SK-N-SH (cell line): ENCODE data around the gene RGMA. TPM values are rescaled to one million over a fixed set of nuclear protein-coding genes. Genes with fewer than 3 reads are reported as not detected.
A peak's percentile ranks its signal among the peaks of the same experiment; 100 is the strongest.

Experiments used
- CTCF ChIA-PET: fragments of 300-600, 350-600 bp; formaldehyde crosslinking; extraction: SDS; loops from one replicate; lab custom pipeline; 2021; lab: Yijun Ruan, JAX
- POLR2A ChIA-PET: fragments of 350-600 bp; sonication (Branson Sonifier 250); formaldehyde crosslinking; extraction: SDS; loops from one replicate; lab custom pipeline; 2020; ENCODE audit warnings: antibody characterized with exemption, inconsistent platforms; lab: Yijun Ruan, JAX
- DNase-seq: peaks from one replicate; pipeline ENCODE4 v3.0.0; 2012
- H2AFZ ChIP-seq: fragments of 200-600 bp; sonication (generic); 2 replicates; pipeline ENCODE4 v1.8.1; 2016; ENCODE audit warnings: antibody characterized with exemption, mild to moderate bottlenecking, low read depth
- H3F3A ChIP-seq: fragments of 200-600 bp; sonication (generic); replicated peaks from 2 replicates; pipeline ENCODE3; 2016; ENCODE audit warnings: antibody characterized with exemption, mild to moderate bottlenecking; ENCODE audit not compliant: insufficient read depth
- H3K27ac ChIP-seq, 2 experiments: fragments of 200-500 bp in 1 of 2; fragments of 200-600 bp in 1 of 2; sonication (Bioruptor generic) in 1 of 2; sonication (generic), shearing (Covaris generic) in 1 of 2; 2 replicates each; pipeline versions ENCODE4 v1.5.1 to v1.6.1; 2014 to 2016; ENCODE audit warnings: low read depth in 2 of 2, inconsistent platforms in 1 of 2, low read length in 1 of 2, mild to moderate bottlenecking in 1 of 2, mixed read lengths in 1 of 2
- H3K27me3 ChIP-seq: fragments of 200-600 bp; sonication (generic), shearing (Covaris generic); 2 replicates; pipeline ENCODE4 v1.6.1; 2016; ENCODE audit warnings: mixed run types; ENCODE audit not compliant: insufficient read depth
- H3K36me3 ChIP-seq, 2 experiments: fragments of 200-500 bp in 1 of 2; fragments of 200-600 bp in 1 of 2; sonication (Bioruptor generic) in 1 of 2; sonication (generic) in 1 of 2; replicated peaks in 1 of 2; 2 replicates each; pipeline versions ENCODE3 to v1.5.1; 2014 to 2016; ENCODE audit warnings: low read length in 1 of 2, mild to moderate bottlenecking in 1 of 2; ENCODE audit not compliant: insufficient read depth in 2 of 2, control insufficient read depth in 1 of 2
- H3K4me1 ChIP-seq, 2 experiments: fragments of 200-500 bp in 1 of 2; fragments of 200-600 bp in 1 of 2; sonication (Bioruptor generic) in 1 of 2; sonication (generic), shearing (Covaris generic) in 1 of 2; 2 replicates each; pipeline versions ENCODE4 v1.5.1 to v1.6.1; 2014 to 2016; ENCODE audit warnings: low read depth in 1 of 2, low read length in 1 of 2, mixed run types in 1 of 2; ENCODE audit not compliant: insufficient read depth in 2 of 2, control insufficient read depth in 1 of 2
- H3K4me2 ChIP-seq: fragments of 200-600 bp; sonication (generic), shearing (Covaris generic); 2 replicates; pipeline ENCODE4 v1.6.1; 2017; ENCODE audit warnings: mixed run types
- H3K4me3 ChIP-seq, 2 experiments: fragments of 200-500 bp in 1 of 2; fragments of 200-600 bp in 1 of 2; sonication (Bioruptor generic) in 1 of 2; sonication (generic), shearing (Covaris generic) in 1 of 2; 2 replicates each; pipeline versions ENCODE4 v1.5.1 to v1.8.1; 2014 to 2016; ENCODE audit warnings: low read depth in 2 of 2, inconsistent platforms in 1 of 2, low read length in 1 of 2, mild to moderate bottlenecking in 1 of 2, mixed read lengths in 1 of 2, moderate library complexity in 1 of 2
- H3K79me2 ChIP-seq: fragments of 200-600 bp; sonication (generic); 2 replicates; pipeline ENCODE4 v1.8.1; 2017; ENCODE audit warnings: mild to moderate bottlenecking; ENCODE audit not compliant: insufficient read depth
- H3K9ac ChIP-seq: fragments of 200-600 bp; sonication (generic); 2 replicates; pipeline ENCODE4 v1.6.1; 2017; ENCODE audit warnings: mixed run types
- H3K9me2 ChIP-seq: fragments of 200-600 bp; sonication (generic); 2 replicates; pipeline ENCODE4 v1.6.1; 2017; ENCODE audit warnings: mixed run types
- H3K9me3 ChIP-seq: fragments of 200-600 bp; sonication (generic); 2 replicates; pipeline ENCODE4 v1.6.1; 2017; ENCODE audit warnings: mixed run types, mild to moderate bottlenecking, moderate library complexity
- H4K20me1 ChIP-seq: fragments of 200-600 bp; sonication (generic); 2 replicates; pipeline ENCODE4 v1.6.1; 2017; ENCODE audit warnings: mild to moderate bottlenecking, mixed run types; ENCODE audit not compliant: insufficient read depth
- CHD2 ChIP-seq: fragments of 150-350 bp; IDR thresholded peaks from 2 replicates; pipeline ENCODE4 v1.6.1; 2018; ENCODE audit warnings: low read length; ENCODE audit not compliant: partially characterized antibody
- ELF1 ChIP-seq: IDR thresholded peaks from 2 replicates; pipeline ENCODE4 v1.4.0; 2012
- EP300 ChIP-seq, 2 experiments: IDR thresholded peaks; 2 replicates each; pipeline versions ENCODE4 v1.4.0 to v1.6.1; 2012; ENCODE audit warnings: borderline replicate concordance in 1 of 2, low read depth in 1 of 2, low read length in 1 of 2
- FOSL2 ChIP-seq: IDR thresholded peaks from 2 replicates; pipeline ENCODE4 v1.4.0; 2012; ENCODE audit warnings: low read depth, mild to moderate bottlenecking, moderate library complexity, borderline replicate concordance
- FOXM1 ChIP-seq: IDR thresholded peaks from 2 replicates; pipeline ENCODE4 v1.4.0; 2012; ENCODE audit warnings: low read depth, mild to moderate bottlenecking
- GABPA ChIP-seq: IDR thresholded peaks from 2 replicates; pipeline ENCODE4 v1.4.0; 2012; ENCODE audit warnings: low read depth, mild to moderate bottlenecking
- MXI1 ChIP-seq: IDR thresholded peaks from 2 replicates; pipeline ENCODE4 v1.6.1; 2012; ENCODE audit warnings: mild to moderate bottlenecking, low read depth, low read length, improper control_type of control experiment
- NFIC ChIP-seq: IDR thresholded peaks from 2 replicates; pipeline ENCODE4 v1.4.0; 2012; ENCODE audit warnings: borderline replicate concordance
- NRF1 ChIP-seq: IDR thresholded peaks from 2 replicates; pipeline ENCODE4 v1.6.1; 2012; ENCODE audit warnings: low read depth, mild to moderate bottlenecking, low read length
- RAD21 ChIP-seq: IDR thresholded peaks from 2 replicates; pipeline ENCODE4 v1.6.1; 2012; ENCODE audit warnings: mild to moderate bottlenecking, low read length
- RCOR1 ChIP-seq: fragments of 150-350 bp; IDR thresholded peaks from 2 replicates; pipeline ENCODE4 v1.6.1; 2017; ENCODE audit warnings: antibody characterized with exemption, low read length
- RFX5 ChIP-seq: IDR thresholded peaks from 2 replicates; pipeline ENCODE4 v1.6.1; 2012; ENCODE audit warnings: mild to moderate bottlenecking, improper control_type of control experiment, low read length
- SIN3A ChIP-seq: IDR thresholded peaks from 2 replicates; pipeline ENCODE4 v1.6.1; 2012; ENCODE audit warnings: low read depth, mild to moderate bottlenecking, low read length, moderate library complexity, borderline replicate concordance
- SMC3 ChIP-seq: IDR thresholded peaks from 2 replicates; pipeline ENCODE4 v1.6.1; 2012; ENCODE audit warnings: low read depth, low read length, improper control_type of control experiment
- USF1 ChIP-seq: IDR thresholded peaks from 2 replicates; pipeline ENCODE4 v1.4.0; 2012; ENCODE audit warnings: low read depth, borderline replicate concordance
- YY1 ChIP-seq: IDR thresholded peaks from 2 replicates; pipeline ENCODE4 v1.4.0; 2012; ENCODE audit warnings: low read depth, mild to moderate bottlenecking
- WGBS: methylation state at CpG from one replicate; pipeline ENCODE4 v1.1.6; 2017; ENCODE audit warnings: low lambda C conversion rate; 5-methylcytosine and 5-hydroxymethylcytosine counted together
- polyA plus RNA-seq, 3 experiments: library from polyadenylated mRNA; depleted of rRNA; stranded (reverse); fragments of >200 nt; gene quantifications; 2 replicates each; pipeline ENCODE4 v1.2.3, GENCODE V29; 2012
- TF ChIP-seq, protein P1 (sequence below): IDR thresholded peaks from 2 replicates; pipeline ENCODE4 v1.4.0; 2012; ENCODE audit warnings: low read depth, borderline replicate concordance
- TF ChIP-seq, protein P2 (sequence below): fragments of 200-600 bp; sonication (generic); IDR thresholded peaks from 2 replicates; pipeline ENCODE4 v1.6.1; 2017; ENCODE audit warnings: antibody characterized with exemption, mild to moderate bottlenecking, moderate library complexity
- TF ChIP-seq, protein P3 (sequence below): IDR thresholded peaks from 2 replicates; pipeline ENCODE4 v1.4.0; 2012; ENCODE audit warnings: low read depth

The RGMA gene
- polyA plus RNA-seq, 1 of the 3 experiments (the other 2 are of a cell fraction): 1.5 TPM

DNA sequence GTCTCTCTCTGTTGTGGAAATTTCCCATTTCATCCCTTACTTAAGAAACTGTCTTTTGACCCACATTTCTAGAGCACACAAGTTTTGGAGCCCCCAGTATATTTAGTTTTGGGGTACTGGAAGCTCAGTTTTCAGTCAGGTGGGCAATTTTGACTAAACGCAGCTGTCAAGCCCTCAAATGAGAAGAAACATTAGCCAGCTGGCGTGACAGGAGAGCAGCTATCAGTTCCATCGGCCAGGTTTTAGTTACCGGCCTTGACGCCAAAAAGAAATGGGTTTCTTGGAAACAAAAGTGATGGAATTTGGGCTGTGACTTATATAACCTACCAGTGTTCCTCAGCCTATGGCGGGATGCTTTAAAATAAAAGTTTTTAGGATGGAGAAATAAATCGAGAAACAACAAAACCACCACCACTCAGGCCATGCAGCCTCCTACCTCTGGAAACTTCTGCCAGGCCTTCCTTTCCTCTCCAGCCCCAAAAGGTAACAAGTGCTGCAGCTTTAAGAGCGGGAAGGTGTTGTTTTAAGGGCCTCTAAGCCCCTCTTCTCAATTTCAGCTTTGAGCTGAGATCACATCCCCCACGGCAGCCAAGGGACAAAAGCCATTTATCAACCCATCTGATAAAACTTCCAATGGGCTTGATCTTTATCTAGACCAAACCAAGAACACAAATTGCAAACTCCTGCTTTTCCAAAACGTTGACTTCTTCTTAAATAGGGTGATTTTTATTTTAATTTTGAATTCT is 18.3 kb downstream of the RGMA start:
- WGBS: 91% methylated on average over 10 of the region's 10 CpGs
- H4K20me1 ChIP-seq: no peaks in the 10 kb centered on the region; the same call in 1 of the 2 replicates
- H3K4me3 ChIP-seq: peak overlapping the region in 1 of 2 experiments; percentile 87; a peak in 1 of 4 replicates
- ChIA-PET CTCF (interaction anchor here (2.7 to 3.2 kb wide), 3 partner anchors 17 to 1049 kb away, joined by 12 to 20 read pairs (median 15); partner anchors contain the start of gene RGMA), POLR2A (no interaction called here)
- H3K27ac ChIP-seq: no peak overlapping the region
- H3F3A ChIP-seq: no peaks in the 10 kb centered on the region
- H3K9me3 ChIP-seq: no peaks in the 10 kb centered on the region
- H2AFZ ChIP-seq: no peak overlapping the region
- peaks cover 5 to 8% of the 10 kb centered on the region in 2 experiments for H3K4me1 ChIP-seq
- no peak overlapping the region for H3K9ac ChIP-seq
- H3K4me2 ChIP-seq: peak overlapping the region; percentile 95; the same call in 1 of the 2 replicates
- H3K36me3 ChIP-seq: no peaks in the 10 kb centered on the region
- TF ChIP-seq RCOR1 (no peak), GABPA (no peak), FOSL2 (no peak), RFX5 (no peak), SMC3 (no peak), RAD21 (no peak), YY1 (no peak), CHD2 (no peak)
- TF ChIP-seq, protein P1, sequence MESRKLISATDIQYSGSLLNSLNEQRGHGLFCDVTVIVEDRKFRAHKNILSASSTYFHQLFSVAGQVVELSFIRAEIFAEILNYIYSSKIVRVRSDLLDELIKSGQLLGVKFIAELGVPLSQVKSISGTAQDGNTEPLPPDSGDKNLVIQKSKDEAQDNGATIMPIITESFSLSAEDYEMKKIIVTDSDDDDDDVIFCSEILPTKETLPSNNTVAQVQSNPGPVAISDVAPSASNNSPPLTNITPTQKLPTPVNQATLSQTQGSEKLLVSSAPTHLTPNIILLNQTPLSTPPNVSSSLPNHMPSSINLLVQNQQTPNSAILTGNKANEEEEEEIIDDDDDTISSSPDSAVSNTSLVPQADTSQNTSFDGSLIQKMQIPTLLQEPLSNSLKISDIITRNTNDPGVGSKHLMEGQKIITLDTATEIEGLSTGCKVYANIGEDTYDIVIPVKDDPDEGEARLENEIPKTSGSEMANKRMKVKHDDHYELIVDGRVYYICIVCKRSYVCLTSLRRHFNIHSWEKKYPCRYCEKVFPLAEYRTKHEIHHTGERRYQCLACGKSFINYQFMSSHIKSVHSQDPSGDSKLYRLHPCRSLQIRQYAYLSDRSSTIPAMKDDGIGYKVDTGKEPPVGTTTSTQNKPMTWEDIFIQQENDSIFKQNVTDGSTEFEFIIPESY: no peak
- TF ChIP-seq, protein P2, sequence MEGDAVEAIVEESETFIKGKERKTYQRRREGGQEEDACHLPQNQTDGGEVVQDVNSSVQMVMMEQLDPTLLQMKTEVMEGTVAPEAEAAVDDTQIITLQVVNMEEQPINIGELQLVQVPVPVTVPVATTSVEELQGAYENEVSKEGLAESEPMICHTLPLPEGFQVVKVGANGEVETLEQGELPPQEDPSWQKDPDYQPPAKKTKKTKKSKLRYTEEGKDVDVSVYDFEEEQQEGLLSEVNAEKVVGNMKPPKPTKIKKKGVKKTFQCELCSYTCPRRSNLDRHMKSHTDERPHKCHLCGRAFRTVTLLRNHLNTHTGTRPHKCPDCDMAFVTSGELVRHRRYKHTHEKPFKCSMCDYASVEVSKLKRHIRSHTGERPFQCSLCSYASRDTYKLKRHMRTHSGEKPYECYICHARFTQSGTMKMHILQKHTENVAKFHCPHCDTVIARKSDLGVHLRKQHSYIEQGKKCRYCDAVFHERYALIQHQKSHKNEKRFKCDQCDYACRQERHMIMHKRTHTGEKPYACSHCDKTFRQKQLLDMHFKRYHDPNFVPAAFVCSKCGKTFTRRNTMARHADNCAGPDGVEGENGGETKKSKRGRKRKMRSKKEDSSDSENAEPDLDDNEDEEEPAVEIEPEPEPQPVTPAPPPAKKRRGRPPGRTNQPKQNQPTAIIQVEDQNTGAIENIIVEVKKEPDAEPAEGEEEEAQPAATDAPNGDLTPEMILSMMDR: no peak
- no peaks in the 10 kb centered on the region for H3K79me2 ChIP-seq
- no peaks in the 10 kb centered on the region for H3K27me3 ChIP-seq
- H3K9me2 ChIP-seq: no peaks in the 10 kb centered on the region
- no peak for DNase-seq

- no peaks in the 10 kb centered on the region for H3F3A ChIP-seq
- H3K9ac ChIP-seq: no peak overlapping the region
- no peak overlapping the region for H3K4me2 ChIP-seq
- no peaks in the 10 kb centered on the region for H3K9me3 ChIP-seq
- peaks cover 5 to 8% of the 10 kb centered on the region in 2 experiments for H3K4me1 ChIP-seq
- 88% methylated on average over 10 of the region's 10 CpGs for WGBS
- POLR2A ChIA-PET: no interaction called here
- no peak for DNase-seq
- no peaks in the 10 kb centered on the region for H3K36me3 ChIP-seq
- H3K27me3 ChIP-seq: no peaks in the 10 kb centered on the region
- no peaks in the 10 kb centered on the region for H3K79me2 ChIP-seq
- H3K9me2 ChIP-seq: no peaks in the 10 kb centered on the region
- CTCF ChIA-PET: interaction anchor here (2.7 to 3.2 kb wide), 2 partner anchors 40 to 1050 kb away, joined by 12 to 15 read pairs; no protein-coding TSS in a partner anchor
- no peaks in the 10 kb centered on the region; the same call in 1 of the 2 replicates for H4K20me1 ChIP-seq
- H3K4me3 ChIP-seq: 0 out of 4 replicates have a peak overlapping the region, but pooled peaks of 1 of the 2 experiments have one; percentile 12
- no peak overlapping the region for H3K27ac ChIP-seq
- H2AFZ ChIP-seq: no peak overlapping the region
- TF ChIP-seq, protein P2: no peak
- TF ChIP-seq FOXM1 (no peak), CHD2 (no peak), NFIC (no peak), MXI1 (no peak), SIN3A (no peak), RAD21 (no peak), ELF1 (no peak), USF1 (no peak), NRF1 (no peak), EP300 (IDR thresholded peaks at IDR 0.05; ENCODE audit: borderline replicate concordance in 1 of 2, low read depth in 1 of 2, low read length in 1 of 2) (no peak)
- TF ChIP-seq, protein P3, sequence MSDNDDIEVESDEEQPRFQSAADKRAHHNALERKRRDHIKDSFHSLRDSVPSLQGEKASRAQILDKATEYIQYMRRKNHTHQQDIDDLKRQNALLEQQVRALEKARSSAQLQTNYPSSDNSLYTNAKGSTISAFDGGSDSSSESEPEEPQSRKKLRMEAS: no peak
Observed at GRCh38 chr15:93070132-93070531, 18.9 kb downstream of the RGMA start.
